Muscle of leg (tissue), 11 donors: ENCODE measurements around the gene FBLN5. TPM values are rescaled to one million over a fixed set of nuclear protein-coding genes. Genes with fewer than 3 reads are reported as not detected.

Source experiments
- DNase-seq: peaks from one replicate; pipeline ENCODE4 v3.0.0; 2013
- H3K27ac ChIP-seq: one replicate; pipeline ENCODE4 v1.5.1; 2013; ENCODE audit warnings: mild to moderate bottlenecking, low read length, control low read depth
- H3K27me3 ChIP-seq: one replicate; pipeline ENCODE4 v1.6.1; 2013; ENCODE audit warnings: low read length; ENCODE audit not compliant: control insufficient read depth, insufficient read depth
- H3K36me3 ChIP-seq: one replicate; pipeline ENCODE4 v1.6.1; 2013; ENCODE audit warnings: low read length; ENCODE audit not compliant: control insufficient read depth, insufficient read depth
- H3K4me1 ChIP-seq: one replicate; pipeline ENCODE4 v1.6.1; 2013; ENCODE audit warnings: low read length; ENCODE audit not compliant: control insufficient read depth, insufficient read depth
- H3K4me3 ChIP-seq: one replicate; pipeline ENCODE4 v1.5.1; 2013; ENCODE audit warnings: low read length, control low read depth
- H3K9me3 ChIP-seq: replicated peaks from 2 replicates; pipeline ENCODE4 v1.6.1; 2013; ENCODE audit warnings: low read depth, low read length; ENCODE audit not compliant: control insufficient read depth
- WGBS: methylation state at CpG from one replicate; pipeline ENCODE4 v1.1.5; 2013; ENCODE audit warnings: missing lambda C conversion rate; ENCODE audit not compliant: insufficient coverage; 5-methylcytosine and 5-hydroxymethylcytosine counted together
- polyA plus RNA-seq, 8 donors: library from polyadenylated mRNA; unstranded; fragments of 120-200 nt; gene quantifications; one replicate each; pipeline versions ENCODE4 v1.2.1 to v1.2.3, GENCODE V29; 2013; ENCODE audit warnings: inconsistent platforms in 1 of 8, low replicate concordance in 1 of 8; ENCODE audit not compliant: insufficient read length in 8 of 8, insufficient read depth in 1 of 8
- total RNA-seq: library from RNA; stranded (reverse); fragments of 120-200 nt; gene quantifications from one replicate; pipeline ENCODE4 v1.2.4, GENCODE V29; 2013

Gene FBLN5
- total and polyA plus RNA-seq, 9 donors, result 31.5 to 128 (median 82.8) TPM

GRCh38 chr14:91835920-91836843 lies 111.3 kb downstream of the FBLN5 start:
- peak; percentile 62 for DNase-seq
- no peaks in the 10 kb centered on the region for H3K36me3 ChIP-seq
- peaks cover 8% of the 10 kb centered on the region for H3K4me1 ChIP-seq
- H3K4me3 ChIP-seq, result peak overlapping the region; percentile 50
- 1% methylated on average over 74 of the region's 84 CpGs for WGBS
- peaks cover 27% of the 10 kb centered on the region for H3K27me3 ChIP-seq
- H3K27ac ChIP-seq, result no peak overlapping the region
- H3K9me3 ChIP-seq, result no peaks in the 10 kb centered on the region

- Histone ChIP-seq H3K9me3 (no peaks in the 10 kb centered on the region), H3K4me3 (no peak overlapping the region), H3K36me3 (no peaks in the 10 kb centered on the region), H3K4me1 (peaks cover 8% of the 10 kb centered on the region), H3K27ac (no peak overlapping the region), H3K27me3 (peaks cover 27% of the 10 kb centered on the region)
- DNase-seq, result no peak
- WGBS, result under 1% methylated on average over 16 of the region's 19 CpGs
Measured at GRCh38 chr14:91835197-91835919, 112.1 kb downstream of the FBLN5 start.

DNA sequence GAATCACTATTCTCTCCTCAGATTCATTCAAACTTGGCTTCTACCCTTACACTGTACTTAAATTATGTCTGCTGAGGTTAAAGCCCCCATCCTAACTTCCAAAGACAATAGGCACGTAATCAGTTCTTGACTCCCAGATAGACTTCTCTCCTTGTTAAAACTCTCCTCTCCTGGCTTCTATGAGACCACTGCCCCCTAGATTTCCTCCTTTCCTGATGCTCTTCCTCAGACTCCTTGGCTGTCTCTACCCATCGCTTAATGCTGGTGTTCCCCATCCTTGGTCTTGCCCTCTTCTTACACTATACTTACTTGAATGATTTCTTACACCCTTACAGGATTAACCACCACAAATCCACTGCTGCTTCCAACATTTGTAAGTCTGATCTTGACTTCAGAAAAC lies 112.9 kb downstream of the FBLN5 start:
- Histone ChIP-seq H3K4me3 (no peak overlapping the region), H3K27ac (no peak overlapping the region), H3K9me3 (no peaks in the 10 kb centered on the region), H3K36me3 (no peaks in the 10 kb centered on the region), H3K27me3 (peaks cover 27% of the 10 kb centered on the region), H3K4me1 (peaks cover 8% of the 10 kb centered on the region)
- DNase-seq, result no peak
- 67% methylated on average over 2 of the region's 2 CpGs for WGBS

DNA sequence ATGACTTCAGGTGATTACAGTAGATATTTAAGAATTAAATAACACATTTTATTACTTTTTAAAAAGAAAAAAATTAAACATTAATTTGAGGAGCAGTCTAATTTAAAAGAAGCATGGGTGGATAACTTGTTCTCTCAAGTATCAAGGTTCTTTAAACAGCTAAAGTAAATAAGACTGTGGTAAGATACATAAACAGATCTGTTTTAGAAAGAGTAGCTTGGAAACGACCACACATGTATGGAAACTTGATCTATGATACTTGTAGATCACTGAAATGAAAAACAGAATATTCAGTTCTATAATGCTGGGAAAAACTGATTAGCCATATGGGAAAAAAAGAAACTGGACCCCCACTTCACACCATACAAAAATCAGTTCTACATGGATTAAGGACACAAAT lies 116.2 kb downstream of the FBLN5 start:
- Histone ChIP-seq H3K27ac (no peak overlapping the region), H3K9me3 (no peaks in the 10 kb centered on the region), H3K4me1 (peaks cover 3% of the 10 kb centered on the region), H3K36me3 (no peaks in the 10 kb centered on the region), H3K4me3 (no peak overlapping the region), H3K27me3 (peaks cover 11% of the 10 kb centered on the region)
- no peak for DNase-seq
- WGBS, result no CpG with 5 or more reads among the region's 1 CpG

GRCh38 chr14:91830777-91831176 lies 116.7 kb downstream of the FBLN5 start:
- Histone ChIP-seq H3K27me3 (peaks cover 5% of the 10 kb centered on the region), H3K4me3 (no peak overlapping the region), H3K27ac (no peak overlapping the region), H3K36me3 (no peaks in the 10 kb centered on the region), H3K9me3 (no peaks in the 10 kb centered on the region), H3K4me1 (no peaks in the 10 kb centered on the region)
- peak; percentile 30 for DNase-seq
- 27% methylated on average over 2 of the region's 3 CpGs for WGBS

GRCh38 chr14:91829511-91829910 lies 118.0 kb downstream of the FBLN5 start:
- DNase-seq, result no peak
- WGBS, result 40% methylated on average over 1 of the region's 2 CpGs
- H3K9me3 ChIP-seq, result no peaks in the 10 kb centered on the region

DNA sequence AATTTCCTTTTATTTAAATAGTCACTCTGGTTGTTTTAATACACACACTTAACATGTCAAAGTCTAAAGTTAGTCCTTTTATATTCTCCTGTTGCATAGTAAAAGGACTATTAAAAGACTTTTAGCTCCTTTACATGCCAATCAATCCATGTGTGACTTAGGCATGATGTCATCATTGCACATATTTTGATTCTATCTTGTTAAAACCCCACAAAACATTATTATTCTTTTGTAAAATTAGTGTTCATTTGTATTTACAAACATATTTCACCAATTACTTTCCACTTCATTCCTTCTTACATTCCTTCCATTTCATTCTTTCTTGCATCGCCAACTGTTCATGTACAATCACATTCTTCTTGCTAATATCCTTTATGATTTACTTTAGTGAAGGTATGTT lies 119.7 kb downstream of the FBLN5 start:
- no peak overlapping the region for H3K27ac ChIP-seq
- no peaks in the 10 kb centered on the region for H3K4me1 ChIP-seq
- no peak for DNase-seq
- H3K9me3 ChIP-seq, result no peaks in the 10 kb centered on the region
- no peak overlapping the region for H3K4me3 ChIP-seq
- H3K36me3 ChIP-seq, result no peaks in the 10 kb centered on the region
- H3K27me3 ChIP-seq, result no peaks in the 10 kb centered on the region
- no CpG with 5 or more reads among the region's 1 CpG for WGBS

More at GRCh38 chr14:91829511-91829910, 118.0 kb downstream of the FBLN5 start:
- no peak overlapping the region for H3K4me3 ChIP-seq
- no peak overlapping the region for H3K27ac ChIP-seq
- no peaks in the 10 kb centered on the region for H3K36me3 ChIP-seq
- H3K27me3 ChIP-seq, result peaks cover under 1% of the 10 kb centered on the region
- H3K4me1 ChIP-seq, result no peaks in the 10 kb centered on the region

Other genes starting within 250 kb of the FBLN5 start
- gene CATSPERB, start 215.6 kb downstream of the FBLN5 start, total RNA-seq, result 0.80 TPM
- under 1 TPM in 7 of 8 donors, not detected in 1; 0.06 to 0.93 (median 0.23) TPM for gene CATSPERB, start 215.6 kb downstream of the FBLN5 start, polyA plus RNA-seq
- gene TC2N, start 80.2 kb downstream of the FBLN5 start, total RNA-seq, result 7.6 TPM
- 1 to 10 TPM; 1.9 to 8.6 (median 5.5) TPM for gene TC2N, start 80.2 kb downstream of the FBLN5 start, polyA plus RNA-seq
- gene TRIP11, start 92.4 kb upstream of the FBLN5 start, total RNA-seq, result 29.9 TPM
- gene TRIP11, start 92.4 kb upstream of the FBLN5 start, polyA plus RNA-seq, result 10 to 100 TPM; 10.3 to 23.2 (median 19.3) TPM
- 19.6 TPM for gene ATXN3, start 158.9 kb upstream of the FBLN5 start, total RNA-seq
- 10 to 100 TPM; 12.3 to 20.6 (median 14.6) TPM for gene ATXN3, start 158.9 kb upstream of the FBLN5 start, polyA plus RNA-seq
- gene NDUFB1, start 174.0 kb upstream of the FBLN5 start, total RNA-seq, result 277 TPM
- 100 to 1,000 TPM; 104 to 155 (median 116) TPM for gene NDUFB1, start 174.0 kb upstream of the FBLN5 start, polyA plus RNA-seq
- gene CPSF2, start 174.3 kb upstream of the FBLN5 start, total RNA-seq, result 29.6 TPM
- gene CPSF2, start 174.3 kb upstream of the FBLN5 start, polyA plus RNA-seq, result 10 to 100 TPM; 26.0 to 44.4 (median 37.1) TPM